Hindlimb muscle (tissue), 1 donor: ENCODE results near the gene PRCP. TPM values are rescaled to one million over a fixed set of nuclear protein-coding genes. Genes with fewer than 3 reads are reported as not detected.
"Not testable (repeated sequence)": the region's sequence is repeated elsewhere in the genome, so short reads cannot be mapped to it uniquely, and the experiment has no call there.

ENCODE experiments used
- DNase-seq: peaks from one replicate; pipeline ENCODE4 v3.0.0-alpha.2; 2013
- polyA plus RNA-seq: library from polyadenylated mRNA; unstranded; fragments of 120-200 nt; gene quantifications from one replicate; pipeline ENCODE4 v1.2.1, GENCODE V29; 2013; ENCODE audit not compliant: insufficient read length

The PRCP gene
- polyA plus RNA-seq = 89.3 TPM

GRCh38 chr11:82900277-82901164, at the start of gene PRCP:
Gene PRCP (minus strand): TSS chr11:82900430. CDS start chr11:82900402, 28 bp downstream.
- DNase-seq = peak; percentile 80

DNA sequence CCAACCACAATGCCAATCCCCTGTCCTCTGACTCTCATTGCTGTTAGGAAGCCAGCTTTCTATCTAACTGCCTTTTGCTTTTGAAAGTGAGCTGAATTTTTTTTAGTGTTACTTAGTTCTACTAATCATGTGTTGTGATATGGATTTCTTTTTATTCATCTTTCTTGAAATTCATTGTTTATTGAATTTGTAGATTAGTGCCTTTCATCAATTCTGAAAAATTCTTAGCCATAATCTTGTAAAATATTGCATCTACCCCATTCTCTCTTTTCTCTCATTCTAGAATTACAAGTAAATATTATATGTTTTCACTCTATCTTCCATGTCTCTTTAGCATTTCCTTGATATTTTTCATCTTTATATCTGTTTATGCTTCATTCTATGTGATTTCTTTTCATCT, 49.1 kb upstream of the PRCP start:
- DNase-seq = no peak

DNA sequence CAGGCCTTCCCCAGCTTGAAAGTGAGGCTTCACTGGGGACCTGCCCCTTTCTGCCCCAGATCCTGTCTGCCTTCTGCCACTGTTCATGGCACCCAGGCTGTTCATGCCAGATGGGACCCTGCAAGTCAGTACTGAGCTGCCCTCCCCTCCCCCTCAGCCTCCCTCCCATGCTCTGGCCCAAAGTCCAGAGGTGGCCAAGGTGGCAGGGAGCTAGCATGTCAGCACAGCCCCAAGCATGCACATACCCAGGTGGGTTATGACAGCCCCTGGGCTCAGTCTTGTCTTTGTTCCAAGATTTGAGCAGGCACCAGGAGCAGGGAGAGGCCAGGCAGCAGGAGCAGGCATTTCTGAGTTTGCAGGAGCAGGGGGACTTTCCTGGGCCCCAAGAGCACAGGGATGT, 45.5 kb upstream of the PRCP start:
- no peak for DNase-seq

- DNase-seq = not testable (repeated sequence)
Observed at GRCh38 chr11:82945041-82945440, 44.8 kb upstream of the PRCP start.

GRCh38 chr11:82944198-82944597, 44.0 kb upstream of the PRCP start:
- DNase-seq = no peak

DNA sequence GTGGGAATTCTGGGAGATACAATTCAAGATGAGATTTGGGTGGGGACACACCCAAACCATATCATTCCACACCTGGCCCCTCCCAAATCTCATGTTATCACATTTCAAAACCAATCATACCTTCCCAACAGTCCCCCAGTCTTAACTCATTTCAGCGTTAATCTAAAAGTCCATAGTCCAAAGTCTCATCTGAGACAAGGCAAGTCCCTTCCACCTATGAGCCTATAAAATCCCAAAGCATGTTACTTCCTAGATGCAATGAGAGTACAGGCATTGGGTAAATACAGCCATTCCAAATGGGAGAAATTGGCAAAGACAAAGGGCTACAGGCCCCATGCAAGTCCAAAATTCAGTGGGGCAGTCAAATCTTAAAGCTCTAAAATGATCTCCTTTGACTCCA, 43.2 kb upstream of the PRCP start:
- not testable (repeated sequence) for DNase-seq

DNA sequence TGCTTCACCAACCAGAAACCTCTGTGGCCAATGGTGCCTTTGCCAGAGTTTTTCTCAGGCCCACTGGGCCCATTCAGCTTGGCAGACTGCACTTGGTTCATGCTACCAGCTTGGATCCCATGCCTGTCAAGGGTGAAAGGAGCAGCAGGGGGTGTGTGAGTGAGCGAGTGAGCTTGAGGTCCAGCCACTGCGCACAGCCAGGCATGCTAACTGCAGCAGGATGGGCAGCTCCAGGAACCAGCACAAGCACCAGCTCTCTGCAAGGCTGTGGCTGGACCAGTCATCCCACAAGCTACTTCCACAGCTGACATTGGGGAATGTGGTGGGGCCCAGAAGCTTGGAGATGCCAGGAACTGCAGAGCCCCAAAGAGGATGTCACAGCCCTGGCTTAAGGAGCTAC, 42.1 kb upstream of the PRCP start:
- no peak for DNase-seq

DNA sequence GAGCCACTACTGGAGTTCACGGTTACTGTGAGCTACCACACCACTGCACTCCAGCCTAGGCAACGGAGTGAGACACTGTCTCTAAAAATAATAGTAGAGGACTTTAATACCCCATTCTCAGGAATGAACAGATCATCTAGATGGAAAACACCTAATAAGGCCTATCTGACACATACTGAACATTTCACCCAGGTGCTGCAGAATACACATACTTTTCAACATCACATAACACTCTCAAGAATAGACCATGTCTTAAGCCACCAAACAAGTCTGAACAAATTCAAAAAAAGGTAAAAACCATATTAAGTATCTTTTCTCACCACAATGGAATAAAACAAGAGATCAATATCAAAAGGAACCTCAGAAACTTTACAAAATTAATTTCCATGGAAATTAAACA, 39.2 kb upstream of the PRCP start:
- no peak for DNase-seq

DNA sequence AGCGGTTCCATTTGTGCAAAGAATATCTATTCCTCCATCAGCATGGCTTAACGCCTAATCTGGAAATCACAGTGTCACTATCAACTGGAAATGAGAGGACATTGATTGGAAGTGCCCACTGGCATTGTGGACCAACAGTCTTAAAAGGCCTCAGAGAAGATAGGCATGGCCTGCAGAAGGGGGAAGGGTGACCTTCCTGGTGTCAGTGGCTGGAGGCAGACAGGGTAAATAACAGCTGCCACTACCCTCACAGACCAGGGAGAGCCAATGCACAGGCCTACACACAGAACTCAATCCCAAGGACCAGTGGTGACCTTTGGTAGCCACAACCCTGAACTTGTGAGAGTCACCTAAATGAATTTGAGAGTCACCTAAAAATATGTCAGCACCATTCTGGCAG, 37.3 kb upstream of the PRCP start:
- no peak for DNase-seq

- DNase-seq = no peak
Observed at GRCh38 chr11:82936261-82936660, 36.0 kb upstream of the PRCP start.

DNA sequence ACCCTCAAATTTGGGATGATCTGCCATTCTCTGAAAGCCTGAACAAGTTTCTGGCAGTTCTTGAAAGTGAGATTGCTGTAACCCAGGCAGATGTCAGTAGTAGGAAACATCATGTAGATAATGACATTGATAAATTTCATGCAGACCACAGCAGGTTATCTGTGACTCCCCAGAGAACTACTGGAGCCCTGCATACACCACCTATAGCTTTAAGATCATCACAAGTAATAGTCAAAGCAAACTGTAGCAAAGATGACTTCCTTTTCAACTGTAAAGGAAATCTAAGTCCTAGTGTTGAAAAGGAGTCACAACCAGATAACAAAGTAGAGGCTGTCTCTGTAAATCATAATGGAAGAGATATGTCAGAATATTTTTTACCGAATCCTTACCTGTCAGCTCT, 32.3 kb upstream of the PRCP start:
- DNase-seq = no peak

DNA sequence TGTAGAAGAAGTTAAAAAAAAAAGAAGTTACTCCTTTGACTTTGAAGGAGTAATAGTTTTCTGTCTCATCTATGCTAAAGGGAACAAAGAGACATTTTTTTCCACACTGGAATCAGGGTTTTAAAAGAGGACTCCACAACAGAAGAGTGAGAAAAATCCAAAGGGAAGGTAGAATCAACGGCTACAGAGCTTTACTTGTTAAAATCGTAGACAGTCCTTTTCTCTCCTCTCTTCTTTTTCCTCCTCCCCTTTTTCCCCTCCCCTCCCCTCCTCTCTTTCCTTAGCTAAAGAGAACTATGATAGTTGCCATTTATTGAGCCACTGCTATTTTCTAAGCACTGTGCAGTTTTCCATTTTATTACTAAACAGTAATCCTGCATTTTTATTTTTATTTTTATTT, 30.5 kb upstream of the PRCP start:
- DNase-seq = no peak

DNA sequence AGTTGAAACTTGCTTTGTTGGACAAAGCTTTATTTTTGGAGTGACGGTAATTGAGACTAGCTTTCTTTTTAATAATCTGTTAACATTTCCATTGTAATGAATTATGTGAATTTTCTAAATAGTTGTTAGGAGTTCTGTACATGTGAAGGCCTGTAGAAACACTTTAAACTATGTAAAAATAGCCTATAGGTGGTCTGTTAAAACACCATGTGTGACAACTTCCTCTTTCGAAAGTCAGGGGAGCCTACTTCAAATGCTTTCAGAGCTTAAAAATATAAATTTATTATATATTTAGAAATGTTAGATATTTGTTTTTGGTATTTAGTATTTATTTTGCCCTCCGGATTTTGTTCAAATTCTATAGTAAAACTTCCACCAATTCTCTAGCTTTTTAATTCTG, 30.0 kb upstream of the PRCP start:
- no peak for DNase-seq

DNA sequence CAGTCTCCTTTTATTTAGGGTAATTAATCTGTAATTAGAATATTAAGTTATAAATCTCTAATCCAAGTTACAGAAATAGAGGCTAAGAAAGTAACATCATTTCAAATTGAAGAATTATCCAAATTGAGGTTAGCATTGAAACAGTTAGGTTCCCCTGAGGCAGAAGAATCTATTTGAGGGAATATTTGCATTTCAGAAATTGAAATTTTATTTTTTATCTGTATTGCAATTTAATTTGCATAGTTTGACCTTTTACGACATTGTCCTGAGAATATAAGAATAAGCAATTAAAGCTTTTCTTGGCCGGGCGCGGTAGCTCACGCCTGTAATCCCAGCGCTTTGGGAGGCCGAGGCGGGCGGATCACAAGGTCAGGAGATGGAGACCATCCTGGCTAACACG, 28.9 kb upstream of the PRCP start:
- no peak for DNase-seq

DNA sequence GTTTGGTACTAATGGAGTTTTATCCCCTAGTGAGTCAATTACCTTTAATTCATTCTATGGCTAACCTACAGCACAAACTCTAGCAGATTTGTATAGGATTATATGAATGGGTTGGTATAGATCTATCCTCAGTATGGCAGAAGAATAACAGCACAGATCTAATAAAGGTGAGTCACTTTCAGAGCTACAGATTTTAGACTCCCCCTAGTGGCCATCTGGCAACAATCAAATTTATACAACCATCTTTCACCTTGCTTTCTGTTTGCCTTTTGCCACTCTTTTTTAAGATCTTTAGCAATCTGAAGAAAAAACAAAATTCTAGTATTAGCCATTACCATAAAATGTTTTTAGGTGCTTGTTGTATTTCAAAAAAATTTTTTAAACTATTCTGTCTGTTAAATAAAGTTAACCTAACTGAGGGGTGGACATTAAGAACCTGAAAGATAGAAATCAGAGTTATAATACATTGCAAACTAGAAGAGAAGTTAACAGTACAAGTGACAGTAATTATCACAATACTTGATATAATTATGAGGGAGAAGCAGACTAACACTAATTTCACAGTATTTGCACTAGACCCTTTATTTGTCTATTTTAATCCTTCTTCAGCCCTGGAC, 27.1 kb upstream of the PRCP start:
- DNase-seq = peak; percentile 25

DNA sequence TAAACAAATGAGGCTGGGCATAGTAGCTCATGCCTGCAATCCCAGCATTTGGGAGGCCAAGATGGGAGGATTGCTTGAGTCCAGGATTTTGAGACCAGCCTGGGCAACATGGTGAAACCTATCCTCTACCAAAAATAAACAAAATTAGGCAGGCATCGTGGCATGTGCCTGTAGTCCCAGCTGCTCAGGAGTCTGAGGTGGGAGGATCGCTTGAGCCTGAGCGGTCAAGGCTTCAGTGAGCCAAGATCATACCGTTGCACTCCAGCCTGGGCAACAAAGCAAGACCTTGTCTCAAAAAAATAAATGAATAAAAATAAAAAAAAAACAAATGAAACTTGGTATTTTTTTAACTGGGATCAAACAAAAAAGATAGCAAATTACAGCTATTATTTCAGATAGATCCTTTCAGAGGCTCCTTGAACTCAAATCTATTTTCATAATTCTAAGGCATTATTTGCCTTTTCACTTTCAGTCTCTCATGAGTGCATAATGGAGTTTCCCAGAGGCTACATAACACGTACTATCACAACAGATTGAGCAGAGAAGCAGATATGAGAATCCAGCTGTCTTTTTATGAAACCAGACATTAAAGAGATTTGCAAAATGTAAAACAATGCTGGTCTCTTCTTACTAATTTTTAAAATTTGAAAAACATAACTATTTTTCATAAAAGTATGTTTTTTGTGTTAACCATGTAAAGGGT, 24.4 kb upstream of the PRCP start:
- DNase-seq = no peak

DNA sequence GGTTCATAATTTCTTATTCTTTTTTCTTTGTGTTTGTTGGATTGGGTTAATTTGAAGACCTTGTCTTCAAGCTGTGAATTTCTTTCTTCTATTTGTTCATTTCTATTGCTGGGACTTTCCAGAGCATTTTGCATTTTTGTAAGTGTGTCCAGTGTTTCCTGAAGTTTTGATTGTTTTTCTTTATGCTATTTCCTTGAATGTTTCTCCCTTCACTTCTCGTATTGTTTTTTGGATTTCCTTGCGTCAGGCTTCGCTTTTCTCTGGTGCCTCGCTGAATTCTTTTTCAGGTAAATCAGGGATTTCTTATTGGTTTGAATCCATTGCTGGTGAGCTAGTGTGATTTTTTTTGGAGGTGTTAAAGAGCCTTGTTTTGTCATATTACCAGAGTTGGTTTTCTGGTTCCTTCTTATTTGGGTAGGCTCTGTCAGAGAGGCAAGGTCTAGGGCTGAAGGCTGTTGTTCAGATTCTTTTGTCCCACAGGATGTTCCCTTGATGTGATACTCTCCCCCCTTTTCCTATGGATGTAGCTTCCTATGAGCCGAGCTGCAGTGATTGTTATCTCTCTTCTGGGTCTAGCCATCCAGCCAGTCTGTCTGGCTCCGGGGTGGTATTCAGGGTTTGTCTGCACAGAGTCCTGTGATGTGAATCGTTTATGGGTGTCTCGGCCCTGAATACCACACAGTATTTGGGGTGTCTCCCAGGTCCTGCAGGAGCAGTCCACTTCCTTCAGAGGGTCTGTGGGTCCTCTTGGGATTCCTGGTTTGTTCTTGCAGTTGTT, 22.4 kb upstream of the PRCP start:
- DNase-seq = not testable (repeated sequence)

- DNase-seq = not testable (repeated sequence)
Observed at GRCh38 chr11:82920227-82920626, 20.0 kb upstream of the PRCP start.

DNA sequence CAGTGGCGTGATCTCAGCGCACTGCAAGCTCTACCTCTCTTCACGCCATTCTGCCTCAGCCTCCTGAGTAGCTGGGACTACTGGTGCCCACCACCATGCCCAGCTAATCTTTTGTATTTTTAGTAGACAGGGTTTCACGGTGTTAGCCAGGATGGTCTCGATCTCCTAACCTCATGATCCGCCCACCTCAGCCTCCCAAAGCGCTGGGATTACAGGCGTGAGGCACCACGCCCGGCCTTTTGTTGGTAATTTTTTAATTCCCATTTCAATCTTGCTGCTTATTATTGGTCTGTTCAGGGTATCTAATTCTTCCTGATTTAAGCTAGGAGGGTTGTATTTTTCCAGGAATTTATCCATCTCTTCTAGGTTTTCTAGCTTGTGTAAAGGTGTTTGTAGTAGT, 19.6 kb upstream of the PRCP start:
- DNase-seq = not testable (repeated sequence)

GRCh38 chr11:82909015-82909640, 8.9 kb upstream of the PRCP start:
- DNase-seq = no peak

- DNase-seq = no peak
Observed at GRCh38 chr11:82908311-82908710, 8.1 kb upstream of the PRCP start.

DNA sequence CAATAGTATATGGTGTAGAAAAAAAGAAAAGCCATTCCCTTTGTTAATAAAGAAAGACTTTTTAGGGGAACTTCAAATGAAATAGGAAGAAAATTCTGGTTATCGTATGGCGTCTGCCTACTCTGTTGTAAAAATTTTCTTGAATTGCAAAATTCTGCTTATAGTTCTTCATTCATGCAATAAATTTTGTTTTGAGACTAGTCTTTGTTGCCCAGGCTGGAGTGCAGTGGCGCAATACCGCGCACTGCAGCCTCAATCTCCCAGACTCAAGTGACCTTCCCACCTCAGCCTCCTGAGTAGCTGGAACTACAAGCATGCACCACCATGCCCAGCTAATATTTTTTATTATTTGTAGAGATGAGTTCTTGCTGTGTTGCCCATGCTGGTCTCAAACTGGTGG, 7.1 kb upstream of the PRCP start:
- no peak for DNase-seq
